Trophoblast cell (in vitro differentiated cells and primary cell): ENCODE results near the gene CFAP99.
"Not testable (repeated sequence)": the region's sequence is repeated elsewhere in the genome, so short reads cannot be mapped to it uniquely, and the experiment has no call there.

ENCODE experiments used
- DNase-seq, 2 donors: peaks; one replicate each; pipeline ENCODE4 v3.0.0-alpha.2; 2016
- H2AFZ ChIP-seq: 2 replicates; pipeline ENCODE4 v1.6.1; 2013; ENCODE audit warnings: low read length, moderate library complexity, mild to moderate bottlenecking; ENCODE audit not compliant: insufficient read depth, poor library complexity
- H2AK5ac ChIP-seq: 2 replicates; pipeline ENCODE4 v1.6.1; 2013; ENCODE audit warnings: mild to moderate bottlenecking, low read length
- H2BK120ac ChIP-seq: 2 replicates; pipeline ENCODE4 v1.6.1; 2013; ENCODE audit warnings: low read length, mild to moderate bottlenecking, moderate library complexity; ENCODE audit not compliant: insufficient read depth, poor library complexity
- H2BK12ac ChIP-seq: 2 replicates; pipeline ENCODE4 v1.6.1; 2013; ENCODE audit warnings: mild to moderate bottlenecking, low read length, moderate library complexity
- H2BK5ac ChIP-seq: 2 replicates; pipeline ENCODE4 v1.6.1; 2013; ENCODE audit warnings: low read length, low read depth, moderate library complexity, mild to moderate bottlenecking; ENCODE audit not compliant: poor library complexity
- H3K14ac ChIP-seq: 2 replicates; pipeline ENCODE4 v1.6.1; 2013; ENCODE audit warnings: mild to moderate bottlenecking, low read length
- H3K18ac ChIP-seq: 2 replicates; pipeline ENCODE4 v1.6.1; 2013; ENCODE audit warnings: mild to moderate bottlenecking, low read length
- H3K23ac ChIP-seq: 2 replicates; pipeline ENCODE4 v1.6.1; 2013; ENCODE audit warnings: low read length
- H3K27ac ChIP-seq: 2 replicates; pipeline ENCODE4 v1.5.1; 2013; ENCODE audit warnings: low read depth, mild to moderate bottlenecking, inconsistent platforms, low read length, moderate library complexity
- H3K27me3 ChIP-seq: 2 replicates; pipeline ENCODE4 v1.6.1; 2013; ENCODE audit warnings: inconsistent platforms, mild to moderate bottlenecking, low read length, moderate library complexity; ENCODE audit not compliant: insufficient read depth
- H3K36me3 ChIP-seq, 2 experiments: 1 replicate in 1 of 2; 2 replicates in 1 of 2; pipeline ENCODE4 v1.6.1; 2013; ENCODE audit warnings: low read length in 2 of 2, mild to moderate bottlenecking in 2 of 2, moderate library complexity in 1 of 2; ENCODE audit not compliant: insufficient read depth in 2 of 2, control insufficient read depth in 1 of 2
- H3K4ac ChIP-seq: 2 replicates; pipeline ENCODE4 v1.6.1; 2013; ENCODE audit warnings: low read depth, mild to moderate bottlenecking, low read length, moderate library complexity
- H3K4me1 ChIP-seq, 2 experiments: 1 replicate in 1 of 2; 2 replicates in 1 of 2; pipeline ENCODE4 v1.6.1; 2013; ENCODE audit warnings: low read length in 2 of 2, mild to moderate bottlenecking in 2 of 2, moderate library complexity in 1 of 2; ENCODE audit not compliant: insufficient read depth in 2 of 2, control insufficient read depth in 1 of 2
- H3K4me2 ChIP-seq: 2 replicates; pipeline ENCODE4 v1.6.1; 2013; ENCODE audit warnings: inconsistent platforms, mild to moderate bottlenecking, low read length, moderate library complexity
- H3K4me3 ChIP-seq: 2 replicates; pipeline ENCODE4 v1.5.1; 2013; ENCODE audit warnings: mild to moderate bottlenecking, low read depth, low read length, inconsistent platforms
- H3K79me1 ChIP-seq: one replicate; pipeline ENCODE4 v1.6.1; 2013; ENCODE audit warnings: low read length
- H3K79me2 ChIP-seq: 2 replicates; pipeline ENCODE4 v1.6.1; 2013; ENCODE audit warnings: low read length, mild to moderate bottlenecking; ENCODE audit not compliant: control insufficient read depth, insufficient read depth, poor library complexity
- H3K9ac ChIP-seq: 2 replicates; pipeline ENCODE4 v1.6.1; 2013; ENCODE audit warnings: mild to moderate bottlenecking, low read length
- H3K9me3 ChIP-seq: 2 replicates; pipeline ENCODE4 v1.6.1; 2013; ENCODE audit warnings: low read depth, mild to moderate bottlenecking, control low read depth, inconsistent platforms, low read length; ENCODE audit not compliant: insufficient read depth
- H4K12ac ChIP-seq: 2 replicates; pipeline ENCODE4 v1.6.1; 2013; ENCODE audit warnings: low read depth, mild to moderate bottlenecking, low read length, moderate library complexity
- H4K8ac ChIP-seq: 2 replicates; pipeline ENCODE4 v1.6.1; 2013; ENCODE audit warnings: low read depth, mild to moderate bottlenecking, low read length, moderate library complexity
- H4K91ac ChIP-seq: one replicate; pipeline ENCODE4 v1.6.1; 2013; ENCODE audit warnings: low read depth, mild to moderate bottlenecking, low read length, moderate library complexity
- WGBS: extraction: QIAGEN DNeasy Blood & Tissue Kit; methylation state at CpG from one replicate; pipeline ENCODE4 v1.1.7; 2013; ENCODE audit warnings: missing lambda C conversion rate; ENCODE audit not compliant: insufficient read length, insufficient coverage; ENCODE audit errors: extremely low coverage; 5-methylcytosine and 5-hydroxymethylcytosine counted together

The CFAP99 gene

DNA sequence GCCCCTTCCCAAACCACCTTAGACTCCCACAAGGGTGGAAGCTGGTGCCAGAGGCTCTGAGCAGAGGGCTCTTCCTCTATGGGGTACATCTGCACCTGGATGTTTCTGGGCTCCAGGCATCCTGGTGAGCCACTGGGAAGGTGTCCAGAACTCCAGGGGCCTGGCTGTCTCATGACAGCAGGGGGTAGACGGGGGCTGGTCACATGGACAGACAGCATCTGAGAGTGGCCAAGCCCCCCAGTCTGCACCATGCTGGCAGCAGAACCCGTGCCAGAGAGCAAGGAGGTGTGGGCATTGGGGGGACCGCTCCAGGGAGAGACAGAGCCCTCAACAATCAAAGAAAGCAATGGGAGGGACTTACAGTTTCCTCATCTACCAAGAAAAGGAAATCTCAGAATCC, 39.9 kb upstream of the CFAP99 start:
- WGBS, result no CpG with 5 or more reads among the region's 3 CpGs
- Histone ChIP-seq H2BK12ac (no peak overlapping the region), H3K9ac (no peak overlapping the region), H4K91ac (no peak overlapping the region), H3K4me2 (no peak overlapping the region), H2BK5ac (no peak overlapping the region), H3K18ac (no peak overlapping the region), H2AK5ac (no peak overlapping the region), H4K8ac (no peak overlapping the region), H3K36me3 (no peaks in the 10 kb centered on the region), H3K4me3 (no peak overlapping the region), H3K79me1 (no peaks in the 10 kb centered on the region), H3K79me2 (no peaks in the 10 kb centered on the region), H3K14ac (no peak overlapping the region), H3K4ac (no peak overlapping the region), H2AFZ (no peak overlapping the region), H3K27ac (no peak overlapping the region), H2BK120ac (no peak overlapping the region), H3K23ac (no peak overlapping the region), H3K4me1 (no peaks in the 10 kb centered on the region), H3K9me3 (peaks cover 2% of the 10 kb centered on the region), H3K27me3 (no peaks in the 10 kb centered on the region), H4K12ac (no peak overlapping the region)
- no peak for DNase-seq

- H3K14ac ChIP-seq, H3K9ac ChIP-seq, H2BK12ac ChIP-seq, H3K79me1 ChIP-seq, H2BK120ac ChIP-seq, H4K8ac ChIP-seq, H4K12ac ChIP-seq, H2AK5ac ChIP-seq, DNase-seq, H4K91ac ChIP-seq, H3K23ac ChIP-seq, H3K4me1 ChIP-seq, H3K18ac ChIP-seq, H3K27me3 ChIP-seq, H3K9me3 ChIP-seq, H3K27ac ChIP-seq, H3K79me2 ChIP-seq, H2BK5ac ChIP-seq, H3K4me2 ChIP-seq, H2AFZ ChIP-seq, H3K36me3 ChIP-seq, H3K4me3 ChIP-seq, H3K4ac ChIP-seq: not testable (repeated sequence)
- no CpG with 5 or more reads among the region's 6 CpGs for WGBS
Measured at GRCh38 chr4:2380589-2380988, 38.2 kb upstream of the CFAP99 start.

GRCh38 chr4:2382769-2383202, 36.0 kb upstream of the CFAP99 start:
- not testable (repeated sequence) for H2AFZ ChIP-seq, H2BK12ac ChIP-seq, H3K4me3 ChIP-seq, H3K9ac ChIP-seq, DNase-seq, H2BK120ac ChIP-seq, H3K4me2 ChIP-seq, H3K9me3 ChIP-seq, H3K18ac ChIP-seq, H3K27ac ChIP-seq, H4K8ac ChIP-seq, H4K12ac ChIP-seq, H3K23ac ChIP-seq, H3K14ac ChIP-seq, H4K91ac ChIP-seq, H2BK5ac ChIP-seq, H3K4ac ChIP-seq, H3K36me3 ChIP-seq, H3K27me3 ChIP-seq, H3K79me2 ChIP-seq, H3K79me1 ChIP-seq, H3K4me1 ChIP-seq, H2AK5ac ChIP-seq
- whole genome bisulfite sequencing, result no CpG with 5 or more reads among the region's 7 CpGs

DNA sequence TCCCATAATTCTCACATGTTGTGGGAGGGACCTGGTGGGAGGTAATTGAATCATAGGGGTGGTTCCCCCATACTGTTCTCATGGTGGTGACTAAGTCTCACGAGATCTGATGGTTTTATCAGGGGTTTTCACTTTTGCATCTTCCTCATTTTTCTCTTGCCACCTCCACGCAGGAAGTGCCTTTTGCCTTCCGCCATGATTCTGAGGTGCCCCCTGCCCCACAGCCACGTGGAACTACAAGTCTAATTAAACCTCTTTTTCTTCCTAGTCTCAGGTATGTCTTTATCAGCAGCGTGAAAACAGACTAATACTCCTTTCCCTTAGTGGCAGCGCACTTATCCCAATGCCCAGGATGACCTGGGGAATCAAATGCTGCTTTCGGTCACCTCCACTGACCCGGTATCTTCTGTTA, 35.5 kb upstream of the CFAP99 start:
- H2BK5ac ChIP-seq, H3K18ac ChIP-seq, H3K79me1 ChIP-seq, H3K4me2 ChIP-seq, H2AK5ac ChIP-seq, H3K27ac ChIP-seq, H3K79me2 ChIP-seq, H3K14ac ChIP-seq, H3K23ac ChIP-seq, DNase-seq, H3K4ac ChIP-seq, H2BK12ac ChIP-seq, H4K91ac ChIP-seq, H4K12ac ChIP-seq, H2AFZ ChIP-seq, H2BK120ac ChIP-seq, H3K27me3 ChIP-seq, H3K4me1 ChIP-seq, H3K9ac ChIP-seq, H3K9me3 ChIP-seq, H3K4me3 ChIP-seq, H3K36me3 ChIP-seq, H4K8ac ChIP-seq: not testable (repeated sequence)
- WGBS, result no CpG with 5 or more reads among the region's 8 CpGs
